Testis (tissue), 3 donors: ENCODE data around the gene AK4. TPM values are rescaled to one million over a fixed set of nuclear protein-coding genes. Genes with fewer than 3 reads are reported as not detected.
"Not testable (repeated sequence)": the region's sequence is repeated elsewhere in the genome, so short reads cannot be mapped to it uniquely, and the experiment has no call there.

Experiments
- DNase-seq: peaks from one replicate; pipeline ENCODE4 v3.0.0-alpha.2; 2019
- H3K27ac ChIP-seq, 2 donors: fragments of 200-600 bp; sonication (generic); one replicate each; pipeline ENCODE4 v1.5.1; 2019
- H3K27me3 ChIP-seq: fragments of 200-600 bp; sonication (generic); one replicate; pipeline ENCODE4 v1.5.1; 2019
- H3K36me3 ChIP-seq: fragments of 200-600 bp; sonication (generic); one replicate; pipeline ENCODE4 v1.5.1; 2017; ENCODE audit warnings: low read depth; ENCODE audit errors: missing control alignments
- H3K4me1 ChIP-seq: fragments of 200-600 bp; sonication (generic); one replicate; pipeline ENCODE4 v1.5.1; 2019
- H3K4me3 ChIP-seq, 2 donors: fragments of 200-600 bp; sonication (generic); one replicate each; pipeline ENCODE4 v1.5.1; 2017 to 2019
- H3K9me3 ChIP-seq: fragments of 200-600 bp; sonication (generic); one replicate; pipeline ENCODE4 v1.5.1; 2017
- CTCF ChIP-seq, 3 experiments: fragments of 450-650 bp in 2 of 3; fragments of 200-600 bp in 1 of 3; sonication (generic) in 1 of 3; IDR thresholded peaks; one replicate each; pipeline ENCODE4 v1.5.1; 2016 to 2019; ENCODE audit warnings: antibody characterized with exemption in 3 of 3, mild to moderate bottlenecking in 2 of 3, moderate library complexity in 1 of 3
- POLR2A ChIP-seq: fragments of 450-650 bp; IDR thresholded peaks from one replicate; pipeline ENCODE4 v1.6.1; 2017; ENCODE audit warnings: antibody characterized with exemption, mild to moderate bottlenecking, moderate library complexity
- WGBS, 2 donors: methylation state at CpG; one replicate each; pipeline ENCODE4 v1.1.5; 2018; 5-methylcytosine and 5-hydroxymethylcytosine counted together
- intact Hi-C: fragments of 100-400 bp; cut with DNase I; formaldehyde crosslinking; loops from one replicate; pipeline ENCODE4 v1.15.1; 2023; ENCODE audit warnings: low total_unique reads
- polyA plus RNA-seq: library from polyadenylated mRNA; stranded (reverse); fragments of 350-450 nt; fragmentation: Illumina TruSeq; extraction: RNeasy Lipid Tissue Mini Kit (QIAGEN cat#74804); gene quantifications from one replicate; pipeline ENCODE4 v1.2.3, GENCODE V29; 2014; ENCODE audit warnings: low read depth, low replicate concordance; ENCODE audit not compliant: insufficient read depth
- total RNA-seq, 2 donors: library from RNA; depleted of rRNA; stranded (reverse); fragments of >200 nt; gene quantifications; one replicate each; pipeline ENCODE4 v1.2.3, GENCODE V29; 2016

Gene AK4
- total and polyA plus RNA-seq, 3 donors from 2014 or later, result 29.0 to 42.0 (median 40.1) TPM

GRCh38 chr1:65138524-65138923 lies 9.5 kb upstream of the AK4 start:
- no peaks in the 10 kb centered on the region for H3K36me3 ChIP-seq
- H3K9me3 ChIP-seq, result no peaks in the 10 kb centered on the region
- no peak for DNase-seq
- 91 to 100% methylated on average over 1 of the region's 1 CpG for WGBS, 2 donors
- H3K4me1 ChIP-seq, result no peaks in the 10 kb centered on the region
- intact Hi-C loops, result no loop called here
- no peak for TF ChIP-seq CTCF (IDR thresholded peaks at IDR 0.05)
- TF ChIP-seq POLR2A, result no peak
- no peak overlapping the region for H3K27ac ChIP-seq
- no peak overlapping the region for H3K4me3 ChIP-seq
- H3K27me3 ChIP-seq, result no peaks in the 10 kb centered on the region

- 60 to 77% methylated on average over 3 of the region's 3 CpGs for WGBS, 2 donors
- H3K4me3 ChIP-seq, H3K36me3 ChIP-seq, H3K9me3 ChIP-seq, H3K27ac ChIP-seq, H3K27me3 ChIP-seq, H3K4me1 ChIP-seq, DNase-seq, intact Hi-C loops: not testable (repeated sequence)
Measured at GRCh38 chr1:65139793-65140192, 8.2 kb upstream of the AK4 start.

- no peak for DNase-seq
Measured at GRCh38 chr1:65141394-65141793, 6.6 kb upstream of the AK4 start.

GRCh38 chr1:65141918-65142317 lies 6.1 kb upstream of the AK4 start:
- H3K9me3 ChIP-seq, result no peaks in the 10 kb centered on the region
- TF ChIP-seq CTCF (IDR thresholded peaks at IDR 0.05) (no peak), POLR2A (no peak)
- intact Hi-C loops, result no loop called here
- no peak overlapping the region for H3K4me3 ChIP-seq
- no peak for DNase-seq
- H3K27ac ChIP-seq, result no peak overlapping the region
- no peaks in the 10 kb centered on the region for H3K27me3 ChIP-seq
- H3K4me1 ChIP-seq, result no peaks in the 10 kb centered on the region
- no peaks in the 10 kb centered on the region for H3K36me3 ChIP-seq

More at GRCh38 chr1:65141394-65141793, 6.6 kb upstream of the AK4 start:
- no peaks in the 10 kb centered on the region for H3K4me1 ChIP-seq
- intact Hi-C loops, result no loop called here
- no peaks in the 10 kb centered on the region for H3K27me3 ChIP-seq
- no peak for TF ChIP-seq POLR2A
- no peak for TF ChIP-seq CTCF (IDR thresholded peaks at IDR 0.05)
- H3K4me3 ChIP-seq, result no peak overlapping the region
- no peak overlapping the region for H3K27ac ChIP-seq
- H3K9me3 ChIP-seq, result no peaks in the 10 kb centered on the region
- no peaks in the 10 kb centered on the region for H3K36me3 ChIP-seq
- 50 to 54% methylated on average over 4 of the region's 4 CpGs for WGBS, 2 donors

- H3K36me3 ChIP-seq, intact Hi-C loops: not testable (repeated sequence)
- WGBS, 2 donors, result 95 to 96% methylated on average over 6 of the region's 6 CpGs
Measured at GRCh38 chr1:65143112-65143658, 4.8 kb upstream of the AK4 start.

GRCh38 chr1:65146908-65147423 lies 1.0 kb upstream of the AK4 start:
- Histone ChIP-seq H3K4me1 (no peaks in the 10 kb centered on the region), H3K9me3 (no peaks in the 10 kb centered on the region), H3K36me3 (no peaks in the 10 kb centered on the region), H3K27me3 (no peaks in the 10 kb centered on the region), H3K27ac (peak overlapping the region in 1 of 2 donors; percentile 88), H3K4me3 (peak overlapping the region; percentile 69 to 83)
- intact Hi-C loops, result no loop called here
- TF ChIP-seq POLR2A (no peak), CTCF (IDR thresholded peaks at IDR 0.05) (no peak)
- WGBS, 2 donors, result 13 to 23% methylated on average over 17 to 20 of the region's 20 CpGs
- DNase-seq, result no peak

More at GRCh38 chr1:65143112-65143658, 4.8 kb upstream of the AK4 start:
- not testable (repeated sequence) for H3K4me1 ChIP-seq, H3K27ac ChIP-seq, DNase-seq, H3K9me3 ChIP-seq, H3K27me3 ChIP-seq, H3K4me3 ChIP-seq
